ENCODE data around the gene IRF1.

- TF ChIP-seq CTCF (IDR thresholded peaks at IDR 0.05) (no peak), POLR2A (IDR thresholded peaks at IDR 0.05) (no peak)
Measured at GRCh38 chr5:132510076-132510475, 19.5 kb upstream of the IRF1 start.

Data from esophagus squamous epithelium (tissue), 4 donors.